Measurements from ENCODE around the gene TUBA1C.

GRCh38 chr12:49259452-49259851 is 5.4 kb upstream of the TUBA1C start:
- TF ChIP-seq CTCF (IDR thresholded peaks at IDR 0.05), result no peak
- no peak for TF ChIP-seq POLR2AphosphoS5 (IDR thresholded peaks at IDR 0.05)
